Central memory CD8-positive, alpha-beta T cell (primary cell): Measurements from ENCODE around the gene ACADVL.

ENCODE experiments used
- ATAC-seq: fragments of 150-1000 bp; cut with Tn5 transposase; replicated peaks from 2 replicates; pipeline ENCODE4 v1.10.0; 2022; ENCODE audit warnings: mild to moderate bottlenecking, moderate FRiP score, moderate number of reproducible peaks; ENCODE audit not compliant: poor library complexity, severe bottlenecking; ENCODE audit errors: extremely low read depth
- DNase-seq, 2 donors: peaks; one replicate each; pipeline ENCODE4 v3.0.0; 2021; ENCODE audit warnings: low spot score in 2 of 2
- H3K27ac Mint-ChIP-seq: one replicate; pipeline ENCODE4 v1.8.0; 2022; ENCODE audit warnings: low read depth, mild to moderate bottlenecking, moderate library complexity, mixed read lengths
- H3K27me3 Mint-ChIP-seq: one replicate; pipeline ENCODE4 v1.8.0; 2022; ENCODE audit warnings: mixed read lengths
- H3K36me3 Mint-ChIP-seq: one replicate; pipeline ENCODE4 v1.8.0; 2022; ENCODE audit warnings: mild to moderate bottlenecking, moderate library complexity, mixed read lengths; ENCODE audit not compliant: insufficient read depth
- H3K4me1 Mint-ChIP-seq: one replicate; pipeline ENCODE4 v1.8.0; 2022; ENCODE audit warnings: mixed read lengths
- H3K4me3 Mint-ChIP-seq: one replicate; pipeline ENCODE4 v1.8.0; 2022; ENCODE audit warnings: mild to moderate bottlenecking, moderate library complexity, mixed read lengths
- H3K9me3 Mint-ChIP-seq: one replicate; pipeline ENCODE4 v1.8.0; 2022; ENCODE audit warnings: mixed read lengths

Gene ACADVL

GRCh38 chr17:7196651-7197401 is 22.9 kb upstream of the ACADVL start:
- no peak overlapping the region for H3K27ac Mint-ChIP-seq

DNA sequence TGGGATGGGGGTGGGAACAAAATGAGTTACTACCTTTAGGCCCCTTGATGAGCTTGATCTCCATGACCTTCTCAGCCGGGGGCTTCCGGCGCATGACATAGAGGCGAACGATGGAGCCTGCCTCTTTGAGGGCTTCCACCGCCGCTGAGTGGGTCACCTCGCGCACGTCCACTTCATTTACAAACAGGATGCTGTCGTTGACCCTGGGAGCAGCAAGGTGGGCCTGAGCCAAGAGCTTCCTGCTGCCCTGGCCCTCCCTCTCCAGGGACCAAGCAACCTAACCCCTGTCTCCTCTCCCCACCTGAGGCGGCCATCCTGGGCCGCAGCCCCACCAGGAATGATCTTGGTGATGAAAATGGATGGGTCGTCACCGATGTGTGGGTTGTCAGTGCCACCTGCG is 16.3 kb upstream of the ACADVL start:
- H3K4me1 Mint-ChIP-seq, result peaks cover 29% of the 10 kb centered on the region
- no peaks in the 10 kb centered on the region for H3K9me3 Mint-ChIP-seq
- ATAC-seq (no peak), DNase-seq (no peak)
- peak overlapping the region; percentile 94 for H3K27ac Mint-ChIP-seq
- peak overlapping the region; percentile 77 for H3K4me3 Mint-ChIP-seq
- H3K36me3 Mint-ChIP-seq, result peaks cover 14% of the 10 kb centered on the region
- H3K27me3 Mint-ChIP-seq, result peaks cover 3% of the 10 kb centered on the region

More at GRCh38 chr17:7196651-7197401, 22.9 kb upstream of the ACADVL start:
- no peak for DNase-seq
- Mint-ChIP-seq H3K4me3 (no peak overlapping the region), H3K9me3 (no peaks in the 10 kb centered on the region), H3K36me3 (peaks cover 5% of the 10 kb centered on the region), H3K4me1 (no peaks in the 10 kb centered on the region), H3K27me3 (no peaks in the 10 kb centered on the region)
- ATAC-seq, result no peak

- H3K4me1 Mint-ChIP-seq, result peaks cover 29% of the 10 kb centered on the region
- H3K9me3 Mint-ChIP-seq, result no peaks in the 10 kb centered on the region
- peak overlapping the region; percentile 77 for H3K4me3 Mint-ChIP-seq
- peaks cover 14% of the 10 kb centered on the region for H3K36me3 Mint-ChIP-seq
- peak overlapping the region; percentile 94 for H3K27ac Mint-ChIP-seq
- ATAC-seq (peak; percentile 27), DNase-seq (no peak)
- peaks cover 10% of the 10 kb centered on the region for H3K27me3 Mint-ChIP-seq
These were observed 15.4 kb upstream of the ACADVL start for GRCh38 chr17:7204336-7204735.

DNA sequence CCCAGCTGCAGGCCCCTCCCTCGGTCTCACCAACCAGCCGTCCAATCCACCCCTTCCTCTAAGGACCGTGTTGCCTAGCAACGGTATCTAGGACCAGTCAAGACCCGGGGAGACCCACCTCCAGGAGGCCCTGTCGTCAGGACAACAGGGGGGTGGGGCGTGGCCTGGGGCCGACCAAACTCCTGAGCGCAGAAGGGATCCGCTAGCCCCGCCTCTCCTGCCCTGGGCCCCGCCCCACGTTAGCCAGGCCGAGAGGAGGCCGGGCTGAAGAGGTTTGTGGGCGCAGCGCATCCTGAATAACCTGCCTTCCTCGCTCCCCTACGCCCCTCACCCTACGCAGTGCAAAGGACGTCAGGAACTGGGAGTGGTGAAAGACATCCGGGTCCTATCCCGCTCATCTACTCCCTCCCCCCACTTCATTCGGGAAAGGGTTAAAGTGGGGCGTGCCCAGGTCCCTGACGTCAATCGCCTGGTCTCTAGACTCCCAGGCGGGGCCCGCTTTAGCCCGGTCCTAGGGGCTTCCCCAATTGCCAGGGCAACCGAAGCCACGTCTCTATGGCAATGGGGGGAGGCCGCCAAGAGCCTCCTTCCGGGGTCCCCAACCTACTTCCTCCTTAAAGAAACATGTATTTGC is 14.8 kb upstream of the ACADVL start:
- ATAC-seq (peak; percentile 85), DNase-seq (peak; percentile 93 to 99)
- Mint-ChIP-seq H3K27ac (peak overlapping the region; percentile 94), H3K4me3 (peak overlapping the region; percentile 77), H3K9me3 (no peaks in the 10 kb centered on the region), H3K4me1 (peaks cover 29% of the 10 kb centered on the region), H3K27me3 (peaks cover 15% of the 10 kb centered on the region), H3K36me3 (peaks cover 14% of the 10 kb centered on the region)

- ATAC-seq (no peak), DNase-seq (no peak)
- peaks cover 21% of the 10 kb centered on the region for H3K27me3 Mint-ChIP-seq
- H3K9me3 Mint-ChIP-seq, result no peaks in the 10 kb centered on the region
- H3K36me3 Mint-ChIP-seq, result peaks cover 14% of the 10 kb centered on the region
- peaks cover 29% of the 10 kb centered on the region for H3K4me1 Mint-ChIP-seq
- H3K27ac Mint-ChIP-seq, result peak overlapping the region; percentile 94
- peak overlapping the region; percentile 77 for H3K4me3 Mint-ChIP-seq
These were observed 14.2 kb upstream of the ACADVL start for GRCh38 chr17:7205561-7205960.

- Mint-ChIP-seq H3K4me1 (peaks cover 29% of the 10 kb centered on the region), H3K27me3 (peaks cover 39% of the 10 kb centered on the region), H3K4me3 (no peak overlapping the region), H3K9me3 (no peaks in the 10 kb centered on the region), H3K36me3 (peaks cover 16% of the 10 kb centered on the region), H3K27ac (peak overlapping the region; percentile 94)
- ATAC-seq, result no peak
- DNase-seq, result no peak
These were observed 12.4 kb upstream of the ACADVL start for GRCh38 chr17:7207120-7208001.

DNA sequence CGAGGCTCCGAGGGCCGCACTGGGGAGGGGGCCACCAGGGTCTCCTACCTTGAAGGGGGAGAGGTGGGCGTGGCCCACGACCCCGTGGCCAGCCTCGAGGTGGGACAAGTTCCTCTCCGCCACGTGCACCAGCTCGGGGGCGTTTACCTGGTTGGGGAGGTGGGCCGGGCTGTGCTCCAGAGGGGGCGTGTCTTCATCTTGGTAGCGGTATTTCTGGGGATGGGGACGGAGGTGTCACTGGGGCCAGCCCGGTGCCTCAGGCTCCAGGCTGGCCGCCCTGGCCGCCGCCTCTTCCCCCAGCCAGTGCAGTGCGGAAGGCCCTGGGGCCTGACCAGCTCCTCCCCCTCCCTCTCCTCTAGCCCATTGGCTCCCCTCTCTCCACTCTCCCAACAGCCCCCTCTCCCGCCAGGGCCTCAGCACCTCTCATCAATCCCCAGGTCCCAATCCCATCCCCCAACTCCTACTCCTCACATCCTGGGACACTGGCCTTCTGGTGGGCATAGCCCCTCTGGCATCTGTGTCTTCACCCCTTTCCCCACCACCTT is 11.6 kb upstream of the ACADVL start:
- no peak overlapping the region for H3K4me3 Mint-ChIP-seq
- peaks cover 29% of the 10 kb centered on the region for H3K4me1 Mint-ChIP-seq

DNA sequence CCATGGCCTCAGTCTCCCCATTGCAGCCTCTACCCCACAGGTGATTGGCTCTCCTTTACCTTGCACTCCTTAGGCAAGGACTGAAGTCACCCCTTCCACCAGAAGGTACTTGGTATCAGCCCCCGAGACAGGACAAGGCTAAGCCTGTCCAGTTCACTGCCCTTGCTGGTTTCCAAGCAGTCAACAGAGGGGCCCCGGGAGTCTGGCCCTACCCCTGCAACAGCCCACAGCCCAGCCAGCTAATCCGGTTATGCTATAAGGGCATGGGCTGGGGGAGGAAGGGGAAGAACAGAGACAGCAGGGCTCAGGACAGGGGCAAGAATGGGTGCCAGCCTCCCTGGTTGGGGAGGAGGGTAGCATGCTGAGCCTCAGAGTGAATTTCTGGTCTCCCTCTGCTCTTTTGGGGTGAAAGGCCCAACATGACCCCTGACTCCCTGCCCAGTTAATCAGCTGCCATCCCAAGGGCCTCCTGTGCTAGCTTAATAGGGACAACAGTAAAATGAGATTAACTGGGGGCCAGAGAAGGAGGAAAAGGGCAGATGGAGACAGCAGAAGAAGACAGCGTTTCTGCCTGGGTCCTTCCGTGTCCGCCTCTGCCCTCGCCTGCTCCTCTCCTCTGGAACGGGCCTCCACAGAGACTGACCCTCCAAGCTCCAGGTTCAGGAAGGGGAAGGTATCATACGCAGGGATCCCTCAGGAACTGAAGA is 10.8 kb upstream of the ACADVL start:
- no peak for DNase-seq
- H3K27ac Mint-ChIP-seq, result peak overlapping the region; percentile 54
- H3K4me1 Mint-ChIP-seq, result peaks cover 34% of the 10 kb centered on the region
- H3K4me3 Mint-ChIP-seq, result no peak overlapping the region
- ATAC-seq, result no peak
- H3K27me3 Mint-ChIP-seq, result peaks cover 50% of the 10 kb centered on the region
- no peaks in the 10 kb centered on the region for H3K9me3 Mint-ChIP-seq
- peaks cover 17% of the 10 kb centered on the region for H3K36me3 Mint-ChIP-seq

More for the DNA sequence above, 11.6 kb upstream of the ACADVL start:
- peaks cover 14% of the 10 kb centered on the region for H3K36me3 Mint-ChIP-seq
- H3K9me3 Mint-ChIP-seq, result no peaks in the 10 kb centered on the region
- H3K27ac Mint-ChIP-seq, result peak overlapping the region; percentile 54
- no peak for DNase-seq
- peaks cover 43% of the 10 kb centered on the region for H3K27me3 Mint-ChIP-seq
- no peak for ATAC-seq

DNA sequence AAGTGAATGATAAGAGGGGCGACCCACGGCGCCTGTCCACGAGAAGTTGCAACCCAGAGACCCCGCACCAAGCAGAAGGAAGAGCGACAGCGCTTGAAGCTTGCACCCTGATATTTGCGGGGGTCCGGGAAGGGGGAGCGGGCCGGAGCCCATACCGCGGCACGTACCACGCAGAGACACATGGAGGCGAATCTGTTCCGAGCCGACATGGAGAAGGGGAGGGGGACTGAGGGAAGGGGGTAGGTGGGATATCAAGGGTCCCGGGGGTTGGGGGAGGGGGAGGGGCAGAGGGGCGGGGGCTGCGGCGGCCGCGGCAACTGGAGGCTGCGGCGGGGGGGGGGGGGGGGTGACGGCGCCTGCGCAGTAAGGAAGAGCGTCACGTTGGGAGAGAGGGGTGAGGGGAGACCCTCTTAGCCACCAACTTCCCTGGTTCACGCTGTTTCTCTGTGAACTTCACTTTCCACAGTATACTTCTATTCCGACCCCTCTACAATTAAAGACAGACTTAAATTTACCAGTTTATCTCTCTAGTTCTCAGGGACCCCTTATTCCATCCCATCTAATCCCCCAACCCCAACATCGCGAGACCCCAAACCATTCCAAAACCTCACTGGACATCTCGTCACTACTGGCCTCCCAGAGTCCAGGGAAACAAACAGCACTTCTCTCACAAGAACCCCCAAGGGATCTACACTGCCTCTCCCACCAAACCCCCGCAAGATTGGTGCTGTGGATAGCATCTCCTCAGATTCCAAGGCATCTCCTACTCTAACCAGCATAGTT is 8.1 kb upstream of the ACADVL start:
- Mint-ChIP-seq H3K9me3 (no peaks in the 10 kb centered on the region), H3K27me3 (peaks cover 53% of the 10 kb centered on the region), H3K4me1 (peaks cover 32% of the 10 kb centered on the region), H3K27ac (no peak overlapping the region), H3K36me3 (peaks cover 18% of the 10 kb centered on the region), H3K4me3 (no peak overlapping the region)
- ATAC-seq, result no peak
- no peak for DNase-seq

DNA sequence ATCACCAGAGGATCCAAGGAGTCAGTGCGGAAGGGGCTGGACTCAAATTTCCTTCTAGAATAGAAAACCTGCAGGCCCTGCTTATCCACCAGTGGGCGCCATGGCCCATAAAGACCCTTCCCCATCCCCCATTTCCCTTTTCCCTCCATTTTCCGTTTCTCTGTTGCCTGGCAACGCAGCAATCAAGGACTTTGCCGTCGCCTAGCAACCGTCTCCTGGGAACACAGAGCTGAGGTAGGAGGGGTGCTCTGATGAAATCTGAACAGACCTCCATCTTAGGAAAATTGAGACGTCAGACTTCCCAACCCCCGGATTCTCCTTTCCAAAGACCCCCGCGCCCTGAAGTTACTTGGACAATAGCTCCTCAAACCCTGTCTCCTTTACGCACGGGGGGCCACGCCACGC is 5.8 kb upstream of the ACADVL start:
- Mint-ChIP-seq H3K36me3 (peaks cover 20% of the 10 kb centered on the region), H3K4me1 (peaks cover 37% of the 10 kb centered on the region), H3K27me3 (peaks cover 45% of the 10 kb centered on the region), H3K4me3 (peak overlapping the region; percentile 86), H3K9me3 (no peaks in the 10 kb centered on the region), H3K27ac (peak overlapping the region; percentile 98)
- ATAC-seq (peak; percentile 4), DNase-seq (no peak)

- DNase-seq, result peak; percentile 97 to 98
- peaks cover 20% of the 10 kb centered on the region for H3K36me3 Mint-ChIP-seq
- peaks cover 43% of the 10 kb centered on the region for H3K4me1 Mint-ChIP-seq
- no peaks in the 10 kb centered on the region for H3K9me3 Mint-ChIP-seq
- peaks cover 42% of the 10 kb centered on the region for H3K27me3 Mint-ChIP-seq
- peak overlapping the region; percentile 86 for H3K4me3 Mint-ChIP-seq
- peak overlapping the region; percentile 98 for H3K27ac Mint-ChIP-seq
- peak; percentile 77 for ATAC-seq
These were observed 5.2 kb upstream of the ACADVL start for GRCh38 chr17:7214300-7215135.
